Measurements from ENCODE around the gene USP1.

DNA sequence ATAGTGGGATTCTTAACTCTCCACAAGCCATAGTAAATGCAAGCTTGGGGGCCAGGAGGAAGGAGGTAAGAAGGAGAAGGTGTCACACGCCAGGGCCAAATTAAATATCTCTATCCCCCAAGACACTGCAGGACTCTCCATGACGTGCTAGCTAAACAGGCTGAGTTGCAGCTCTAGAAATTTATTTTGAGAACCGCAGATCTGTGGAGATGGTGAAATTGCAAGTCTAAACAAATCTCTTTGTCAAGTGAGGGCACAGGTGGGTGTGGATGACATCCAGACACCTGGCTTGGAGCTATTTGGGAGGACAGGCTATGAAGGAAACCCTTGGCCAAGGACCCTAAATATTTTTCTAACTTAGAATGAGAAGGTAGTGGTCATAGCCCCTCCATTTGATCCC is 39.5 kb upstream of the USP1 start:
- TF ChIP-seq EZH2 (IDR thresholded peaks at IDR 0.05; ENCODE audit: low read length) (no peak), CTCF (optimal IDR thresholded peaks at IDR 0.05 in 1 of 3, IDR thresholded peaks at IDR 0.05 in 1 of 3, conservative IDR thresholded peaks at IDR 0.05 in 1 of 3; ENCODE audit: extremely low read depth in 1 of 3, insufficient read depth in 2 of 3, low read length in 3 of 3) (no peak)
